Measurements from ENCODE around the gene PCMT1.

The PCMT1 gene

GRCh38 chr6:149856256-149856994 is 106.9 kb downstream of the PCMT1 start:
- no peak for DNase-seq

GRCh38 chr6:149857541-149857940 is 108.0 kb downstream of the PCMT1 start:
- no peak for DNase-seq

DNA sequence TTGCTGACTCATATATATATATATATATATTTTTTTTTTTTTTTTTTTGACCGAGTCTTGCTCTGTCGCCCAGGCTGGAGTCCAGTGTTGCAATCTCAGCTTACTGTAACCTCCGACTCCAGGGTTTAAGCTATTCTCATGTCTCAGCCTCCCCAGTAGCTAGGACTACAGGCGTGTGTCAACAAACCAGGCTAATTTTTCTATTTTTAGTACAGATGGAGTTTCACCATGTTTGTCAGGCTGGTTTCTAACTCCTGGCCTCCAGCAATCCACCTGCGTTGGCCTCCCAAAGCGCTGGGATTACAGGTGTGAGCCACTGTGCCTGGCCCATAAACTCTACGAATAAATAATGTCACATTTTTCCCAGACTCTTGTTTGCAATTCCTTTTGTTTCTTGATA is 109.8 kb downstream of the PCMT1 start:
- no peak for DNase-seq

- no peak for DNase-seq
These were observed 110.4 kb downstream of the PCMT1 start for GRCh38 chr6:149859938-149860337.

DNA sequence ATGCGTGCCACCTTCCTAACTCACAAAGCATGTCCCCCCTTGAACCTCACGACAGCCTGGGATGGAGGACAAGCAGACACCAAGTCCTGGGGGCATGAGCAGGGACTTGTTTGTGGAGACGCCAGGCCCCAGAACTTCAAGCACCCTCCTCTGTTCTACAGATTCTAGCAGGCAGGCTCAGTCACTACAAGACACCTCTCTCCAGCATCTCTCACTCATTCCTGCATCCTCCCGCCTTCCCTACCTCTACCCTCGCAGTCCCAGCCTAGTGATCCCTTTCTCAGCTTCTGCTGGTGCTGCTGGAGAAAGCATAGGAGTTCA is 110.9 kb downstream of the PCMT1 start:
- no peak for DNase-seq

All from KG1 (cell line).